ENCODE results near the gene FZD1. TPM values are rescaled to one million over a fixed set of nuclear protein-coding genes. Genes with fewer than 3 reads are reported as not detected.

Gene FZD1
- total and polyA plus RNA-seq, 2 of the 4 experiments (the other 2 are of a cell fraction), result 3.6 to 6.8 TPM

GRCh38 chr7:91297939-91298338, 33.7 kb downstream of the FZD1 start:
- H3K9me1 ChIP-seq (ENCODE audit: insufficient read depth, low read length), result no peaks in the 10 kb centered on the region
- H3K18ac ChIP-seq (ENCODE audit: low read depth, low read length), result no peak overlapping the region
- H4K20me1 ChIP-seq (ENCODE audit: insufficient read depth, low read length), result no peaks in the 10 kb centered on the region
- POLR2A ChIA-PET (ENCODE audit: unreplicated experiment), result no interaction called here
- CTCF ChIA-PET, result interaction anchor here (0.6 kb wide), 1 partner anchor 215 kb away, joined by 7 read pairs; no protein-coding TSS in a partner anchor
- H2BK20ac ChIP-seq (ENCODE audit: low read depth, low read length), result no peak overlapping the region
- H3K36me3 ChIP-seq (ENCODE audit: control insufficient read depth, insufficient read depth, low read length), result no peaks in the 10 kb centered on the region
- intact Hi-C loops (cut with micrococcal nuclease), result no loop called here
- H3K4me2 ChIP-seq (ENCODE audit: low read depth, low read length), result no peak overlapping the region
- no peaks in the 10 kb centered on the region for H3K9me3 ChIP-seq (ENCODE audit: control insufficient read depth, insufficient read depth, low read length)
- TF ChIP-seq POLR2A (IDR thresholded peaks at IDR 0.05; ENCODE audit: low read depth, low read length) (no peak), SMC3 (IDR thresholded peaks at IDR 0.05; ENCODE audit: low read depth, low read length) (no peak), ELK1 (IDR thresholded peaks at IDR 0.05; ENCODE audit: borderline replicate concordance, low read depth, low read length) (no peak), RAD21 (IDR thresholded peaks at IDR 0.05; ENCODE audit: low read length) (no peak), BHLHE40 (IDR thresholded peaks at IDR 0.05; ENCODE audit: low read depth, low read length) (no peak), NFE2L2 (IDR thresholded peaks at IDR 0.05; ENCODE audit: low read depth, low read length) (no peak), FOS (IDR thresholded peaks at IDR 0.05; ENCODE audit: low read depth, low read length) (no peak), MAFK (IDR thresholded peaks at IDR 0.05; ENCODE audit: low read depth, low read length) (no peak), CEBPB (IDR thresholded peaks at IDR 0.05; ENCODE audit: low read depth, low read length) (no peak), USF2 (IDR thresholded peaks at IDR 0.05; ENCODE audit: low read depth, low read length) (no peak), CTCF (conservative IDR thresholded peaks at IDR 0.05; ENCODE audit: low read depth, low read length) (no peak), RCOR1 (IDR thresholded peaks at IDR 0.05; ENCODE audit: insufficient replicate concordance, low read length) (no peak), MAZ (IDR thresholded peaks at IDR 0.05; ENCODE audit: borderline replicate concordance, low read depth, low read length) (no peak), CHD1 (IDR thresholded peaks at IDR 0.05; ENCODE audit: low read depth, low read length) (no peak), MXI1 (IDR thresholded peaks at IDR 0.05; ENCODE audit: borderline replicate concordance, low read depth, low read length) (no peak), RFX5 (IDR thresholded peaks at IDR 0.05; ENCODE audit: low read depth, low read length) (no peak)
- H3K9ac ChIP-seq (ENCODE audit: low read depth, low read length), result no peak overlapping the region
- no CpG with 5 or more reads among the region's 1 CpG for WGBS, 2 experiments (ENCODE audit: extremely low coverage in 2 of 2, insufficient read length in 1 of 2)
- ATAC-seq (ENCODE audit: low read depth), result no peak
- H3K79me1 ChIP-seq (ENCODE audit: low read depth in 1 of 2, low read length in 2 of 2), result no peaks in the 10 kb centered on the region
- no peak overlapping the region for H3K14ac ChIP-seq (replicated peaks; ENCODE audit: low read depth, low read length)
- H4K91ac ChIP-seq (ENCODE audit: insufficient read depth, low read depth, low read length), result no peak overlapping the region
- in situ Hi-C loops (cut with MboI; ENCODE audit: low sequenced_read_pairs), result no loop called here
- dilution Hi-C loops (cut with HindIII; ENCODE audit: low sequenced_read_pairs, unreplicated experiment), result no loop called here
- H3K56ac ChIP-seq (ENCODE audit: extremely low read depth, insufficient read depth, low read length), result no peak overlapping the region
- no peak overlapping the region for H2BK5ac ChIP-seq (ENCODE audit: low read depth, low read length, poor library complexity, severe bottlenecking)
- H3K4me3 ChIP-seq (ENCODE audit: insufficient read depth, low read depth, low read length), result no peak overlapping the region
- H2AK5ac ChIP-seq (ENCODE audit: low read depth, low read length), result no peak overlapping the region
- no peak overlapping the region for H4K5ac ChIP-seq (ENCODE audit: low read depth, low read length)
- H3K27me3 ChIP-seq (ENCODE audit: control insufficient read depth, insufficient read depth, low read length), result peaks cover 23% of the 10 kb centered on the region
- no peak overlapping the region for H2BK15ac ChIP-seq (ENCODE audit: low read depth, low read length)
- no peak overlapping the region for H4K8ac ChIP-seq (ENCODE audit: low read depth in 2 of 2, low read length in 2 of 2)
- no TSS peak for BruUV-seq (replicated peaks)
- H2AK9ac ChIP-seq (replicated peaks; ENCODE audit: low read depth, low read length, poor library complexity), result no peak overlapping the region
- no peak overlapping the region for H3K27ac ChIP-seq (ENCODE audit: insufficient read depth, low read length)
- H3K4me1 ChIP-seq (ENCODE audit: control insufficient read depth, insufficient read depth, low read length), result no peaks in the 10 kb centered on the region
- no peak overlapping the region for H2BK120ac ChIP-seq (ENCODE audit: low read depth, low read length)
- H3K23ac ChIP-seq (ENCODE audit: low read depth, low read length), result no peak overlapping the region
- no peak for DNase-seq
- no peak overlapping the region for H2AFZ ChIP-seq (replicated peaks; ENCODE audit: low read length, poor library complexity)
- no peak overlapping the region for H3K4ac ChIP-seq (ENCODE audit: low read depth, low read length)
